ENCODE results near the gene KIAA1191.

KIAA1191 gene

GRCh38 chr5:176389135-176390123 lies 27.9 kb upstream of the KIAA1191 start:
- Histone ChIP-seq H3K9ac (peak overlapping the region; percentile 91), H3K4me3 (IDR thresholded peaks at IDR 0.05; ENCODE audit: insufficient read depth, low read depth, low read length) (no peak overlapping the region), H3K4me1 (ENCODE audit: low read depth, poor library complexity, severe bottlenecking) (peaks cover 19% of the 10 kb centered on the region), H3K36me3 (ENCODE audit: insufficient read depth) (0 out of 2 replicates have a peak, but pooled peaks cover 8% of the 10 kb centered on the region), H3K4me2 (peak overlapping the region; percentile 58), H2AFZ (ENCODE audit: low read depth) (peak overlapping the region; percentile 34; the same call in 1 of the 2 replicates), H3K79me2 (ENCODE audit: insufficient read depth, low read depth) (peaks cover 43% of the 10 kb centered on the region), H4K20me1 (ENCODE audit: insufficient read depth) (no peaks in the 10 kb centered on the region), H3K27me3 (ENCODE audit: insufficient read depth, low read depth) (no peaks in the 10 kb centered on the region), H3K27ac (peak overlapping the region; percentile 87)
- TF ChIP-seq CTCF (conservative IDR thresholded peaks at IDR 0.05; ENCODE audit: low read depth, low read length): no peak

GRCh38 chr5:176388444-176389134 lies 27.0 kb upstream of the KIAA1191 start, which contains the start of the genes HIGD2A and NOP16:
Gene HIGD2A, plus strand, starts transcription at chr5:176388751. Its CDS starts 69 bp downstream, at chr5:176388820.
Gene NOP16, minus strand, starts transcription at chr5:176388598. Its CDS starts 59 bp downstream, at chr5:176388539.
- H2AFZ ChIP-seq (ENCODE audit: low read depth): peak within 1 kb of the TSS; percentile 81
- H3K79me2 ChIP-seq (ENCODE audit: insufficient read depth, low read depth): peaks cover 43% of the 10 kb centered on the region

GRCh38 chr5:176388003-176388443 lies 26.5 kb upstream of the KIAA1191 start:
- peak overlapping the region; percentile 93 for H3K4me2 ChIP-seq
- H3K4me1 ChIP-seq (ENCODE audit: low read depth, poor library complexity, severe bottlenecking): peaks cover 19% of the 10 kb centered on the region
- peak overlapping the region; percentile 87 for H3K27ac ChIP-seq
- no peak overlapping the region; the same call in 1 of the 2 replicates for H2AFZ ChIP-seq (ENCODE audit: low read depth)
- no peaks in the 10 kb centered on the region for H3K27me3 ChIP-seq (ENCODE audit: insufficient read depth, low read depth)
- no peak overlapping the region for H3K4me3 ChIP-seq (IDR thresholded peaks at IDR 0.05; ENCODE audit: insufficient read depth, low read depth, low read length)
- H3K79me2 ChIP-seq (ENCODE audit: insufficient read depth, low read depth): peaks cover 43% of the 10 kb centered on the region
- TF ChIP-seq CTCF (conservative IDR thresholded peaks at IDR 0.05; ENCODE audit: low read depth, low read length): no peak
- 0 out of 2 replicates have a peak, but pooled peaks cover 8% of the 10 kb centered on the region for H3K36me3 ChIP-seq (ENCODE audit: insufficient read depth)
- H4K20me1 ChIP-seq (ENCODE audit: insufficient read depth): no peaks in the 10 kb centered on the region
- H3K9ac ChIP-seq: peak overlapping the region; percentile 91

More at GRCh38 chr5:176388444-176389134, 27.0 kb upstream of the KIAA1191 start, which contains the start of the genes HIGD2A and NOP16:
- H3K27me3 ChIP-seq (ENCODE audit: insufficient read depth, low read depth): no peaks in the 10 kb centered on the region
- peak within 1 kb of the TSS; percentile 91 for H3K9ac ChIP-seq
- no peak within 1 kb of the TSS for H3K4me3 ChIP-seq (IDR thresholded peaks at IDR 0.05; ENCODE audit: insufficient read depth, low read depth, low read length)
- H4K20me1 ChIP-seq (ENCODE audit: insufficient read depth): no peaks in the 10 kb centered on the region
- H3K36me3 ChIP-seq (ENCODE audit: insufficient read depth): 0 out of 2 replicates have a peak, but pooled peaks cover 8% of the 10 kb centered on the region
- peak within 1 kb of the TSS; percentile 93 for H3K4me2 ChIP-seq
- H3K4me1 ChIP-seq (ENCODE audit: low read depth, poor library complexity, severe bottlenecking): peaks cover 19% of the 10 kb centered on the region
- H3K27ac ChIP-seq: peak within 1 kb of the TSS; percentile 87
- no peak for TF ChIP-seq CTCF (conservative IDR thresholded peaks at IDR 0.05; ENCODE audit: low read depth, low read length)

GRCh38 chr5:176387384-176387925 lies 25.9 kb upstream of the KIAA1191 start:
- Histone ChIP-seq H3K4me3 (IDR thresholded peaks at IDR 0.05; ENCODE audit: insufficient read depth, low read depth, low read length) (no peak overlapping the region), H3K36me3 (ENCODE audit: insufficient read depth) (0 out of 2 replicates have a peak, but pooled peaks cover 8% of the 10 kb centered on the region), H3K4me1 (ENCODE audit: low read depth, poor library complexity, severe bottlenecking) (peaks cover 19% of the 10 kb centered on the region), H3K27me3 (ENCODE audit: insufficient read depth, low read depth) (no peaks in the 10 kb centered on the region), H3K27ac (peak overlapping the region; percentile 87; the same call in 1 of the 2 replicates), H3K79me2 (ENCODE audit: insufficient read depth, low read depth) (peaks cover 43% of the 10 kb centered on the region), H4K20me1 (ENCODE audit: insufficient read depth) (no peaks in the 10 kb centered on the region), H2AFZ (ENCODE audit: low read depth) (no peak overlapping the region), H3K9ac (peak overlapping the region; percentile 91), H3K4me2 (peak overlapping the region; percentile 93)
- no peak for TF ChIP-seq CTCF (conservative IDR thresholded peaks at IDR 0.05; ENCODE audit: low read depth, low read length)

Data from KMS-11 (cell line).